ENCODE results near the gene TRMT10B.

DNA sequence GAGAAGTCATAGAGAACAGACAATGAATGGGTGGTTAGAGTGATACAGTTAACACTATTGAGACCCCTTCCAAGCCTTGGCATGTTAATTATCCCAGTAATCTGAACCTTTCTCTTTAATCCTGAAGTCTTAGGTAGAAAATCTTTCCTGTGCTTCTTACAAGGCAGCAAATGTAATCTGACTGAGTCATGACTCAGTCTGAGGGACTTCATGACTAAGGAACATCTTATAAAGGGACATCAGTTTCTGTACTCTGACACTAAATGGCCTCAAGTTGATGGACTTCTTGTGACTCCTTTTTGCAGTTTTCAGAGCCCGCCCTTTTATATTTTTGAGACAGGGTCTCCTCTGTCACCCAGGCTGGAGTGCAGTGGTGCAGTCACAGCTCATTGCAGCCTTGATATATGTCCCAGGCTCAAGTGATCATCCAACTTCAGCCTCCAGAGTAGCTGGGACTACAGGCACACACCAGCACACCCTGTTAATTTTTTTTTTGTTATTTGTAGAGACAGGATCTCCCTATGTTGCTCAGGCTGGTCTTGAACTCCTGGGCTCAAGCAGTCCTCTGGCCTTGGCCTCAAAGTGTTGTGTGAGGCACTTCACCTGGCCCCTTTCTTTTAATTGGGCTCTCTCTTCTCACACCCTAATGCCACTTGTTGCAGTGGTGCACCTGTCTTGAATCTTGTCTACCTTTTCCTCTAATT lies 21.8 kb downstream of the TRMT10B start:
- TF ChIP-seq EZH2phosphoT487 (IDR thresholded peaks at IDR 0.05; ENCODE audit: insufficient read depth, low read depth) (no peak), EZH2 (IDR thresholded peaks at IDR 0.05; ENCODE audit: insufficient read depth, poor library complexity, severe bottlenecking) (no peak)
